Measurements from ENCODE around the gene KIF2C.
"Not testable (repeated sequence)": the region's sequence is repeated elsewhere in the genome, so short reads cannot be mapped to it uniquely, and the experiment has no call there.

GRCh38 chr1:44738953-44739306 is 707 bp upstream of the KIF2C start:
- TF ChIP-seq CTCF (IDR thresholded peaks at IDR 0.05; ENCODE audit: low read depth, low read length); EZH2phosphoT487 (IDR thresholded peaks at IDR 0.05; ENCODE audit: low read depth): not testable (repeated sequence)

Data from OCI-LY3 (cell line).